Esophagus muscularis mucosa (tissue), 4 donors: ENCODE results near the gene APOBEC3A.

Experiments
- CTCF ChIP-seq, 3 experiments: fragments of 200-600 bp in 2 of 3; fragments of 450-650 bp in 1 of 3; sonication (generic) in 2 of 3; IDR thresholded peaks; one replicate each; pipeline ENCODE4 v1.5.1; 2017 to 2019; ENCODE audit warnings: antibody characterized with exemption in 3 of 3, mild to moderate bottlenecking in 2 of 3, moderate library complexity in 1 of 3
- EP300 ChIP-seq: sonication (generic); formaldehyde crosslinking; IDR thresholded peaks from one replicate; pipeline ENCODE4 v1.6.1; 2017; ENCODE audit warnings: antibody characterized with exemption
- POLR2A ChIP-seq: fragments of 450-650 bp; IDR thresholded peaks from one replicate; pipeline ENCODE4 v1.6.1; 2017; ENCODE audit warnings: antibody characterized with exemption, moderate library complexity, mild to moderate bottlenecking, low read depth
- POLR2AphosphoS5 ChIP-seq, 2 donors: sonication (generic); formaldehyde crosslinking; IDR thresholded peaks; one replicate each; pipeline ENCODE4 v1.6.1; 2017; ENCODE audit warnings: antibody characterized with exemption in 2 of 2

- no peak for TF ChIP-seq CTCF (IDR thresholded peaks at IDR 0.05)
- TF ChIP-seq POLR2AphosphoS5 (IDR thresholded peaks at IDR 0.05), result no peak
- no peak for TF ChIP-seq POLR2A
- TF ChIP-seq EP300, result no peak
These were observed 14.4 kb downstream of the APOBEC3A start for GRCh38 chr22:38971791-38972190.
